HFFc6 (cell line): ENCODE data around the gene DDX27. TPM values are rescaled to one million over a fixed set of nuclear protein-coding genes. Genes with fewer than 3 reads are reported as not detected.

Source experiments
- DNase-seq: peaks from one replicate; pipeline ENCODE4 v3.0.0-alpha.2; 2018
- H3K27ac Mint-ChIP-seq: 2 replicates; pipeline ENCODE4 v1.8.0; 2020; ENCODE audit warnings: mild to moderate bottlenecking, mixed read lengths
- H3K27me3 Mint-ChIP-seq: 2 replicates; pipeline ENCODE4 v1.8.0; 2021; ENCODE audit warnings: mild to moderate bottlenecking, moderate library complexity, mixed read lengths; ENCODE audit not compliant: insufficient read depth
- H3K36me3 Mint-ChIP-seq: 2 replicates; pipeline ENCODE4 v1.8.0; 2021; ENCODE audit warnings: low read depth, mixed read lengths
- H3K4me1 Mint-ChIP-seq: 2 replicates; pipeline ENCODE4 v1.8.0; 2020; ENCODE audit warnings: low read depth, mixed read lengths
- H3K4me3 Mint-ChIP-seq: 2 replicates; pipeline ENCODE4 v1.8.0; 2020; ENCODE audit warnings: mild to moderate bottlenecking, moderate library complexity, mixed read lengths
- H3K9me3 Mint-ChIP-seq: 2 replicates; pipeline ENCODE4 v1.8.0; 2020; ENCODE audit warnings: mild to moderate bottlenecking, mixed read lengths
- CTCF ChIP-seq: fragments of 200-600 bp; sonication (generic); IDR thresholded peaks from 2 replicates; pipeline ENCODE4 v1.5.0; 2021; ENCODE audit warnings: antibody characterized with exemption, mild to moderate bottlenecking
- total RNA-seq, 6 experiments: library from RNA; stranded (reverse); fragmentation: NEBNext Ultra II Directional; extraction: Animal tissue kit (Norgen Biotek cat#: 25700); gene quantifications; 2 replicates in 1 of 6; 3 replicates in 5 of 6; pipeline ENCODE4 v1.2.3, GENCODE V29; 2021

DDX27 gene
- total RNA-seq, 6 experiments from 2014 or later, result 26.8 to 32.2 (median 30.5) TPM

GRCh38 chr20:49278818-49279676 lies 59.8 kb downstream of the DDX27 start:
- no peak for DNase-seq
- peak overlapping the region; percentile 99 for H3K27ac Mint-ChIP-seq
- H3K36me3 Mint-ChIP-seq, result peaks cover 67% of the 10 kb centered on the region
- peaks cover 59% of the 10 kb centered on the region for H3K9me3 Mint-ChIP-seq
- no peak for TF ChIP-seq CTCF
- H3K4me3 Mint-ChIP-seq, result peak overlapping the region; percentile 100
- peaks cover 48% of the 10 kb centered on the region for H3K27me3 Mint-ChIP-seq
- H3K4me1 Mint-ChIP-seq, result peaks cover 65% of the 10 kb centered on the region

- Mint-ChIP-seq H3K9me3 (peaks cover 65% of the 10 kb centered on the region), H3K36me3 (peaks cover 75% of the 10 kb centered on the region), H3K27me3 (peaks cover 48% of the 10 kb centered on the region), H3K4me1 (peaks cover 73% of the 10 kb centered on the region), H3K4me3 (peak overlapping the region; percentile 100), H3K27ac (peak overlapping the region; percentile 99)
- DNase-seq, result no peak
- TF ChIP-seq CTCF, result no peak
Measured at GRCh38 chr20:49279677-49280462, 60.7 kb downstream of the DDX27 start.

- no peak for TF ChIP-seq CTCF
- Mint-ChIP-seq H3K27ac (peak overlapping the region; percentile 99), H3K9me3 (peaks cover 72% of the 10 kb centered on the region), H3K27me3 (peaks cover 51% of the 10 kb centered on the region), H3K4me3 (peak overlapping the region; percentile 100), H3K4me1 (peaks cover 75% of the 10 kb centered on the region), H3K36me3 (peaks cover 76% of the 10 kb centered on the region)
- no peak for DNase-seq
Measured at GRCh38 chr20:49280463-49281058, 61.3 kb downstream of the DDX27 start.

GRCh38 chr20:49281059-49281912 lies 62.1 kb downstream of the DDX27 start:
- H3K4me3 Mint-ChIP-seq, result peak overlapping the region; percentile 100
- no peak for DNase-seq
- peaks cover 80% of the 10 kb centered on the region for H3K36me3 Mint-ChIP-seq
- H3K27me3 Mint-ChIP-seq, result peaks cover 58% of the 10 kb centered on the region
- peaks cover 75% of the 10 kb centered on the region for H3K4me1 Mint-ChIP-seq
- no peak for TF ChIP-seq CTCF
- peak overlapping the region; percentile 99 for H3K27ac Mint-ChIP-seq
- H3K9me3 Mint-ChIP-seq, result peaks cover 79% of the 10 kb centered on the region
